K562 (cell line): ENCODE results near the gene ZNF559.

ENCODE experiments used
- CHD4 ChIP-seq: fragments of 200-600 bp; sonication (generic); IDR thresholded peaks from 3 replicates; pipeline ENCODE4 v1.6.1; 2012; ENCODE audit warnings: low read depth, mild to moderate bottlenecking, mixed read lengths, low read length, inconsistent platforms; ENCODE audit not compliant: insufficient read depth, insufficient replicate concordance, poor library complexity, severe bottlenecking
- GTF2F1 ChIP-seq: IDR thresholded peaks from 2 replicates; pipeline ENCODE4 v1.6.1; 2011; ENCODE audit warnings: low read depth, low read length, improper control_type of control experiment
- TAL1 ChIP-seq: fragments of 450-650 bp; IDR thresholded peaks from 2 replicates; pipeline ENCODE4 v1.6.1; 2016; ENCODE audit warnings: mild to moderate bottlenecking
- TBP ChIP-seq: optimal IDR thresholded peaks from 2 replicates; pipeline ENCODE3; 2011; ENCODE audit warnings: low read depth, low read length, improper control_type of control experiment
- THRAP3 ChIP-seq: fragments of 450-650 bp; IDR thresholded peaks from 2 replicates; pipeline ENCODE4 v1.6.1; 2016; ENCODE audit warnings: mild to moderate bottlenecking, inconsistent platforms, borderline replicate concordance
- ZNF263 ChIP-seq: sonication (generic); formaldehyde crosslinking; IDR thresholded peaks from 2 replicates; pipeline ENCODE4 v1.8.0; 2022; ENCODE audit warnings: mild to moderate bottlenecking, missing genetic modification reagents, borderline replicate concordance
- TF ChIP-seq, protein P1 (sequence below): fragments of 450-650 bp; formaldehyde crosslinking; IDR thresholded peaks from 2 replicates; pipeline ENCODE4 v1.4.0; 2020; ENCODE audit warnings: mild to moderate bottlenecking, moderate library complexity
- TF ChIP-seq, protein P2 (sequence below), 3 experiments: IDR thresholded peaks in 2 of 3; conservative IDR thresholded peaks in 1 of 3; 2 replicates each; pipeline ENCODE4 v1.5.1; 2011 to 2012; ENCODE audit warnings: low read length in 3 of 3, mild to moderate bottlenecking in 3 of 3, control low read depth in 2 of 3, improper control_type of control experiment in 1 of 3, inconsistent platforms in 1 of 3, low read depth in 1 of 3, mixed read lengths in 1 of 3, moderate library complexity in 1 of 3; ENCODE audit not compliant: insufficient read depth in 2 of 3
- TF ChIP-seq, protein P3 (sequence below): sonication (generic); formaldehyde crosslinking; IDR thresholded peaks from 2 replicates; pipeline ENCODE4 v1.9.0; 2022; ENCODE audit warnings: mild to moderate bottlenecking, missing genetic modification reagents
- TF ChIP-seq, protein P4 (sequence below): sonication (generic); formaldehyde crosslinking; IDR thresholded peaks from 2 replicates; pipeline ENCODE4 v1.8.0; 2022; ENCODE audit warnings: mild to moderate bottlenecking, missing genetic modification reagents
- TF ChIP-seq, protein P5 (sequence below): fragments of 450-650 bp; formaldehyde crosslinking; IDR thresholded peaks from 2 replicates; pipeline ENCODE4 v1.4.0; 2020; ENCODE audit warnings: mild to moderate bottlenecking

DNA sequence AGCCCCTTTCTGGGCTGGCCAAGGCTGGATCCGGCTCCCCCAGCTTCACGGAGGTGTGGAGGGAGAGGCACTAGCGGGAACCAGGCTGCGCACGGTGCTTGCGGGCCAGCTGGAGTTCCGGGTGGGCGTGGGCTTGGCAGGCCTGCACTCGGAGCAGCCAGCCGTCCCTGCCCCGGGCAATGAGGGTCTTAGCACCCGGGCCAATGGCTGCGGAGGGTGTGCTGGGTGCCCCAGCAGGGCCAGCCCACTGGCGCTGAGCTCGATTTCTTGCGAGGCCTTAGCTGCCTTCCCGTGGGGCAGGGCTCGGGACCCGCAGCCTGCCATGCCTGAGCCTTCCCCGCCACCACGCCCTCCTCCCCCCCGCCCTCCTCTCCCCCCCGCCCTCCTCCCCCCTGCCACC, 2.6 kb upstream of the ZNF559 start:
- TF ChIP-seq, protein P1, sequence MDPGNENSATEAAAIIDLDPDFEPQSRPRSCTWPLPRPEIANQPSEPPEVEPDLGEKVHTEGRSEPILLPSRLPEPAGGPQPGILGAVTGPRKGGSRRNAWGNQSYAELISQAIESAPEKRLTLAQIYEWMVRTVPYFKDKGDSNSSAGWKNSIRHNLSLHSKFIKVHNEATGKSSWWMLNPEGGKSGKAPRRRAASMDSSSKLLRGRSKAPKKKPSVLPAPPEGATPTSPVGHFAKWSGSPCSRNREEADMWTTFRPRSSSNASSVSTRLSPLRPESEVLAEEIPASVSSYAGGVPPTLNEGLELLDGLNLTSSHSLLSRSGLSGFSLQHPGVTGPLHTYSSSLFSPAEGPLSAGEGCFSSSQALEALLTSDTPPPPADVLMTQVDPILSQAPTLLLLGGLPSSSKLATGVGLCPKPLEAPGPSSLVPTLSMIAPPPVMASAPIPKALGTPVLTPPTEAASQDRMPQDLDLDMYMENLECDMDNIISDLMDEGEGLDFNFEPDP (CRISPR knock-in tag), result no peak
- TF ChIP-seq CHD4 (no peak), TBP (no peak), THRAP3 (no peak), ZNF263 (CRISPR knock-in tag) (no peak), TAL1 (no peak), GTF2F1 (no peak)
- TF ChIP-seq, protein P2, sequence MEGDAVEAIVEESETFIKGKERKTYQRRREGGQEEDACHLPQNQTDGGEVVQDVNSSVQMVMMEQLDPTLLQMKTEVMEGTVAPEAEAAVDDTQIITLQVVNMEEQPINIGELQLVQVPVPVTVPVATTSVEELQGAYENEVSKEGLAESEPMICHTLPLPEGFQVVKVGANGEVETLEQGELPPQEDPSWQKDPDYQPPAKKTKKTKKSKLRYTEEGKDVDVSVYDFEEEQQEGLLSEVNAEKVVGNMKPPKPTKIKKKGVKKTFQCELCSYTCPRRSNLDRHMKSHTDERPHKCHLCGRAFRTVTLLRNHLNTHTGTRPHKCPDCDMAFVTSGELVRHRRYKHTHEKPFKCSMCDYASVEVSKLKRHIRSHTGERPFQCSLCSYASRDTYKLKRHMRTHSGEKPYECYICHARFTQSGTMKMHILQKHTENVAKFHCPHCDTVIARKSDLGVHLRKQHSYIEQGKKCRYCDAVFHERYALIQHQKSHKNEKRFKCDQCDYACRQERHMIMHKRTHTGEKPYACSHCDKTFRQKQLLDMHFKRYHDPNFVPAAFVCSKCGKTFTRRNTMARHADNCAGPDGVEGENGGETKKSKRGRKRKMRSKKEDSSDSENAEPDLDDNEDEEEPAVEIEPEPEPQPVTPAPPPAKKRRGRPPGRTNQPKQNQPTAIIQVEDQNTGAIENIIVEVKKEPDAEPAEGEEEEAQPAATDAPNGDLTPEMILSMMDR (IDR thresholded peaks at IDR 0.05 in 2 of 3, conservative IDR thresholded peaks at IDR 0.05 in 1 of 3; ENCODE audit: insufficient read depth in 2 of 3, low read depth in 1 of 3, low read length in 3 of 3), result no peak
- TF ChIP-seq, protein P3, sequence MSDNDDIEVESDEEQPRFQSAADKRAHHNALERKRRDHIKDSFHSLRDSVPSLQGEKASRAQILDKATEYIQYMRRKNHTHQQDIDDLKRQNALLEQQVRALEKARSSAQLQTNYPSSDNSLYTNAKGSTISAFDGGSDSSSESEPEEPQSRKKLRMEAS, result no peak
- TF ChIP-seq, protein P4, sequence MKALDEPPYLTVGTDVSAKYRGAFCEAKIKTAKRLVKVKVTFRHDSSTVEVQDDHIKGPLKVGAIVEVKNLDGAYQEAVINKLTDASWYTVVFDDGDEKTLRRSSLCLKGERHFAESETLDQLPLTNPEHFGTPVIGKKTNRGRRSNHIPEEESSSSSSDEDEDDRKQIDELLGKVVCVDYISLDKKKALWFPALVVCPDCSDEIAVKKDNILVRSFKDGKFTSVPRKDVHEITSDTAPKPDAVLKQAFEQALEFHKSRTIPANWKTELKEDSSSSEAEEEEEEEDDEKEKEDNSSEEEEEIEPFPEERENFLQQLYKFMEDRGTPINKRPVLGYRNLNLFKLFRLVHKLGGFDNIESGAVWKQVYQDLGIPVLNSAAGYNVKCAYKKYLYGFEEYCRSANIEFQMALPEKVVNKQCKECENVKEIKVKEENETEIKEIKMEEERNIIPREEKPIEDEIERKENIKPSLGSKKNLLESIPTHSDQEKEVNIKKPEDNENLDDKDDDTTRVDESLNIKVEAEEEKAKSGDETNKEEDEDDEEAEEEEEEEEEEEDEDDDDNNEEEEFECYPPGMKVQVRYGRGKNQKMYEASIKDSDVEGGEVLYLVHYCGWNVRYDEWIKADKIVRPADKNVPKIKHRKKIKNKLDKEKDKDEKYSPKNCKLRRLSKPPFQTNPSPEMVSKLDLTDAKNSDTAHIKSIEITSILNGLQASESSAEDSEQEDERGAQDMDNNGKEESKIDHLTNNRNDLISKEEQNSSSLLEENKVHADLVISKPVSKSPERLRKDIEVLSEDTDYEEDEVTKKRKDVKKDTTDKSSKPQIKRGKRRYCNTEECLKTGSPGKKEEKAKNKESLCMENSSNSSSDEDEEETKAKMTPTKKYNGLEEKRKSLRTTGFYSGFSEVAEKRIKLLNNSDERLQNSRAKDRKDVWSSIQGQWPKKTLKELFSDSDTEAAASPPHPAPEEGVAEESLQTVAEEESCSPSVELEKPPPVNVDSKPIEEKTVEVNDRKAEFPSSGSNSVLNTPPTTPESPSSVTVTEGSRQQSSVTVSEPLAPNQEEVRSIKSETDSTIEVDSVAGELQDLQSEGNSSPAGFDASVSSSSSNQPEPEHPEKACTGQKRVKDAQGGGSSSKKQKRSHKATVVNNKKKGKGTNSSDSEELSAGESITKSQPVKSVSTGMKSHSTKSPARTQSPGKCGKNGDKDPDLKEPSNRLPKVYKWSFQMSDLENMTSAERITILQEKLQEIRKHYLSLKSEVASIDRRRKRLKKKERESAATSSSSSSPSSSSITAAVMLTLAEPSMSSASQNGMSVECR (CRISPR knock-in tag), result no peak
- TF ChIP-seq, protein P5, sequence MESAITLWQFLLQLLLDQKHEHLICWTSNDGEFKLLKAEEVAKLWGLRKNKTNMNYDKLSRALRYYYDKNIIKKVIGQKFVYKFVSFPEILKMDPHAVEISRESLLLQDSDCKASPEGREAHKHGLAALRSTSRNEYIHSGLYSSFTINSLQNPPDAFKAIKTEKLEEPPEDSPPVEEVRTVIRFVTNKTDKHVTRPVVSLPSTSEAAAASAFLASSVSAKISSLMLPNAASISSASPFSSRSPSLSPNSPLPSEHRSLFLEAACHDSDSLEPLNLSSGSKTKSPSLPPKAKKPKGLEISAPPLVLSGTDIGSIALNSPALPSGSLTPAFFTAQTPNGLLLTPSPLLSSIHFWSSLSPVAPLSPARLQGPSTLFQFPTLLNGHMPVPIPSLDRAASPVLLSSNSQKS (CRISPR knock-in tag), result no peak
